KBM-7 (cell line): ENCODE results near the gene CBX3.
"Not testable (repeated sequence)": the region's sequence is repeated elsewhere in the genome, so short reads cannot be mapped to it uniquely, and the experiment has no call there.

Experiments
- DNase-seq: peaks from one replicate; pipeline ENCODE4 v3.0.0-alpha.2; 2015
- in situ Hi-C: fragments of 300-500 bp; cut with MboI; formaldehyde crosslinking; loops from 2 replicates; pipeline ENCODE4 v1.14.3; 2020; ENCODE audit warnings: low sequenced_read_pairs, low pct_unique_long_range_greater_than_20kb, mixed read lengths

Gene CBX3

GRCh38 chr7:26250239-26250638 lies 48.7 kb downstream of the CBX3 start:
- in situ Hi-C loops, result no loop called here
- DNase-seq, result no peak

- DNase-seq, in situ Hi-C loops: not testable (repeated sequence)
Observed at GRCh38 chr7:26261866-26262265, 60.3 kb downstream of the CBX3 start.
